ENCODE data around the gene LMOD3. TPM values are rescaled to one million over a fixed set of nuclear protein-coding genes. Genes with fewer than 3 reads are reported as not detected.

The LMOD3 gene
- total and polyA plus RNA-seq, 9 of the 15 experiments (the other 6 are each of a cell fraction or from before 2014, with no cell fraction given), result 0.03 TPM; not detected in 8

GRCh38 chr3:69072928-69073327 lies 49.5 kb downstream of the LMOD3 start (continued):
- TF ChIP-seq ZNF57 (CRISPR knock-in tag; IDR thresholded peaks at IDR 0.05) (no peak), PYGO2 (tag; IDR thresholded peaks at IDR 0.05) (no peak), YBX1 (IDR thresholded peaks at IDR 0.05) (no peak)

GRCh38 chr3:69066121-69066520 lies 56.3 kb downstream of the LMOD3 start:
- BruUV-seq (replicated peaks), result no TSS peak
- 72% methylated on average over 4 of the region's 4 CpGs for WGBS (ENCODE audit: insufficient coverage, low coverage, missing lambda C conversion rate)
- H3K9me1 ChIP-seq (ENCODE audit: control insufficient read depth, insufficient read depth, low read length), result no peaks in the 10 kb centered on the region
- FAIRE-seq, result no peak
- no peak overlapping the region for H3K4me2 ChIP-seq (ENCODE audit: insufficient read depth, low read length)
- no peaks in the 10 kb centered on the region for H3K9me3 ChIP-seq (replicated peaks; ENCODE audit: control insufficient read depth, insufficient read depth, low read depth, low read length)
- no peaks in the 10 kb centered on the region for H3K27me3 ChIP-seq (ENCODE audit: control insufficient read depth in 2 of 2, insufficient read depth in 2 of 2, low read length in 2 of 2)
- in situ Hi-C loops (cut with MboI), result no loop called here
- ChIA-PET POLR2A (no interaction called here), CTCF (ENCODE audit: low intra/inter-chr PET ratio) (no interaction called here)
- DNase-seq (ENCODE audit: extremely low read depth in 1 of 4, low spot score in 3 of 4), result no peak
- no peaks in the 10 kb centered on the region for H3K79me2 ChIP-seq (ENCODE audit: control insufficient read depth, insufficient read depth, low read length)
- H4K20me1 ChIP-seq (replicated peaks; ENCODE audit: control insufficient read depth, insufficient read depth, low read length), result no peaks in the 10 kb centered on the region
- no peak overlapping the region for H2AFZ ChIP-seq (ENCODE audit: low read depth, low read length)
- peaks cover 36% of the 10 kb centered on the region; the same call in 2 of the 3 replicates for H3K36me3 ChIP-seq (ENCODE audit: control insufficient read depth, insufficient read depth, low read length)
- H3K4me3 ChIP-seq, result no peak overlapping the region
- no peak for TF ChIP-seq LARP7 (IDR thresholded peaks at IDR 0.05)
- TF ChIP-seq RCOR1 (IDR thresholded peaks at IDR 0.05; ENCODE audit: borderline replicate concordance in 1 of 2, low read depth in 2 of 2, low read length in 2 of 2), result no peak
- TF ChIP-seq ELF2 (CRISPR knock-in tag; IDR thresholded peaks at IDR 0.05), result no peak
- no peak for TF ChIP-seq SMARCA4 (IDR thresholded peaks at IDR 0.05)
- TF ChIP-seq THAP7 (CRISPR knock-in tag; IDR thresholded peaks at IDR 0.05), result no peak
- no peak for TF ChIP-seq POU5F1 (IDR thresholded peaks at IDR 0.05; ENCODE audit: borderline replicate concordance, low read depth, low read length, partially characterized antibody)
- no peak for TF ChIP-seq CHD2 (IDR thresholded peaks at IDR 0.05; ENCODE audit: low read depth, low read length)
- no peak for TF ChIP-seq ZNF253 (CRISPR knock-in tag; conservative IDR thresholded peaks at IDR 0.05)
- TF ChIP-seq ZNF143 (CRISPR knock-in tag; IDR thresholded peaks at IDR 0.05), result no peak
- H3K9ac ChIP-seq (ENCODE audit: insufficient read depth in 1 of 2, low read depth in 2 of 2, low read length in 2 of 2), result no peak overlapping the region
- intact Hi-C loops (cut with micrococcal nuclease), result no loop called here
- H3K4me1 ChIP-seq (replicated peaks in 1 of 2; ENCODE audit: control insufficient read depth in 2 of 2, insufficient read depth in 2 of 2, low read length in 2 of 2), result no peaks in the 10 kb centered on the region
- no peak overlapping the region for H3K27ac ChIP-seq (ENCODE audit: extremely low read depth, low read depth, low read length)
- ATAC-seq, result peak; percentile 53; the same call in 2 of the 3 replicates

All from K562 (cell line).